ENCODE measurements around the gene SMIM14.
"Not testable (repeated sequence)": the region's sequence is repeated elsewhere in the genome, so short reads cannot be mapped to it uniquely, and the experiment has no call there.

GRCh38 chr4:39670296-39670695, 31.6 kb upstream of the SMIM14 start:
- not testable (repeated sequence) for TF ChIP-seq TAF1 (IDR thresholded peaks at IDR 0.05; ENCODE audit: borderline replicate concordance, low read depth, low read length); POLR2A (IDR thresholded peaks at IDR 0.05; ENCODE audit: low read depth, low read length)

All from GM12892 (cell line).